A549 (cell line): ENCODE measurements around the gene BCO2. TPM values are rescaled to one million over a fixed set of nuclear protein-coding genes. Genes with fewer than 3 reads are reported as not detected.
"Not testable (repeated sequence)": the region's sequence is repeated elsewhere in the genome, so short reads cannot be mapped to it uniquely, and the experiment has no call there.

Experiments
- ATAC-seq, 2 experiments: fragments of 200-7000 bp in 1 of 2; fragments of >200 bp in 1 of 2; cut with Nextera tagmentation in 1 of 2; cut with Tn5 transposase in 1 of 2; 3 replicates each; pipeline versions ENCODE4 v1.8.0 to v1.9.1; 2018 to 2020; ENCODE audit warnings: mild to moderate bottlenecking in 1 of 2, moderate library complexity in 1 of 2
- CTCF ChIA-PET: fragments of 300-600 bp; sonication (Branson Sonifier 250); formaldehyde crosslinking; extraction: SDS; loops from one replicate; lab custom pipeline; 2021; ENCODE audit warnings: antibody characterized with exemption, inconsistent platforms; lab: Yijun Ruan, JAX
- POLR2A ChIA-PET: fragments of 350-600 bp; formaldehyde crosslinking; extraction: SDS; loops from one replicate; lab custom pipeline; 2021; ENCODE audit warnings: antibody characterized with exemption, inconsistent platforms; lab: Yijun Ruan, JAX
- DNase-seq, 2 experiments: peaks; one replicate each; pipeline versions ENCODE4 v3.0.0 to v3.0.0-alpha.2; 2011 to 2016; ENCODE audit warnings: low read depth in 1 of 2, low spot score in 1 of 2
- FAIRE-seq: peaks from 2 replicates; lab custom pipeline; 2011; peaks lifted over from hg19 to GRCh38; lab: Jason Lieb, UNC
- H3K27ac ChIP-seq, 2 experiments: fragments of >200 bp; sonication (Bioruptor Twin); formaldehyde crosslinking; 3 replicates each; pipeline ENCODE4 v1.5.1; 2016 to 2017
- H3K4me1 ChIP-seq: fragments of >200 bp; sonication (Bioruptor Twin); formaldehyde crosslinking; 3 replicates; pipeline ENCODE4 v1.6.1; 2016
- H3K4me2 ChIP-seq: fragments of >200 bp; sonication (Bioruptor Twin); formaldehyde crosslinking; 3 replicates; pipeline ENCODE4 v1.6.1; 2016
- H3K4me3 ChIP-seq: fragments of >200 bp; sonication (Bioruptor Twin); formaldehyde crosslinking; 3 replicates; pipeline ENCODE4 v1.5.1; 2016
- H3K9me3 ChIP-seq: fragments of >200 bp; sonication (Bioruptor Twin); formaldehyde crosslinking; 3 replicates; pipeline ENCODE4 v1.6.1; 2016
- BHLHE40 ChIP-seq: IDR thresholded peaks from 2 replicates; pipeline ENCODE4 v1.6.1; 2012; ENCODE audit warnings: low read depth, low read length, inconsistent platforms
- CHD2 ChIP-seq: fragments of 150-350 bp; IDR thresholded peaks from 2 replicates; pipeline ENCODE4 v1.6.1; 2014; ENCODE audit warnings: low read length; ENCODE audit not compliant: partially characterized antibody
- CHD4 ChIP-seq: fragments of 200-600 bp; sonication (generic); IDR thresholded peaks from 2 replicates; pipeline ENCODE4 v1.6.1; 2016; ENCODE audit warnings: antibody characterized with exemption, mild to moderate bottlenecking, borderline replicate concordance
- EHF ChIP-seq: fragments of 250-450 bp; sonication (Bioruptor Pico); IDR thresholded peaks from 2 replicates; pipeline ENCODE4 v1.5.0; 2020; ENCODE audit warnings: mild to moderate bottlenecking
- ELK1 ChIP-seq: fragments of 150-350 bp; IDR thresholded peaks from 2 replicates; pipeline ENCODE4 v1.6.1; 2014; ENCODE audit warnings: low read depth, mild to moderate bottlenecking, low read length
- MAFK ChIP-seq: fragments of 450-650 bp; IDR thresholded peaks from 2 replicates; pipeline ENCODE4 v1.6.1; 2014; ENCODE audit not compliant: partially characterized antibody
- MAZ ChIP-seq: fragments of 150-350 bp; IDR thresholded peaks from 2 replicates; pipeline ENCODE4 v1.6.1; 2014; ENCODE audit warnings: antibody characterized with exemption, low read depth, low read length, borderline replicate concordance
- NFE2L2 ChIP-seq: fragments of 150-350 bp; conservative IDR thresholded peaks from 2 replicates; pipeline ENCODE4 v1.6.1; 2014; ENCODE audit warnings: low read length
- POLR2AphosphoS2 ChIP-seq: conservative IDR thresholded peaks from 2 replicates; pipeline ENCODE4 v1.6.1; 2012; ENCODE audit warnings: low read length, improper control_type of control experiment, inconsistent platforms
- RCOR1 ChIP-seq: fragments of 150-350 bp; IDR thresholded peaks from 2 replicates; pipeline ENCODE4 v1.6.1; 2014; ENCODE audit warnings: antibody characterized with exemption, low read length, low read depth
- RFX5 ChIP-seq: fragments of 450-650 bp; IDR thresholded peaks from 2 replicates; pipeline ENCODE4 v1.7.1; 2014; ENCODE audit warnings: antibody characterized with exemption, mild to moderate bottlenecking, moderate library complexity
- SMC3 ChIP-seq: fragments of >200 bp; sonication (Bioruptor Twin); formaldehyde crosslinking; IDR thresholded peaks from 3 replicates; pipeline ENCODE4 v1.6.1; 2018; ENCODE audit warnings: inconsistent platforms
- SREBF2 ChIP-seq: fragments of 450-650 bp; IDR thresholded peaks from 2 replicates; pipeline ENCODE4 v1.6.1; 2014; ENCODE audit warnings: mild to moderate bottlenecking, moderate library complexity
- TFCP2L1 ChIP-seq: fragments of 250-450 bp; sonication (Bioruptor Pico); IDR thresholded peaks from 2 replicates; pipeline ENCODE4 v1.5.0; 2021; ENCODE audit warnings: mild to moderate bottlenecking
- USF2 ChIP-seq: fragments of 450-650 bp; IDR thresholded peaks from 2 replicates; pipeline ENCODE4 v1.6.1; 2014; ENCODE audit warnings: antibody characterized with exemption
- ZFP36 ChIP-seq: fragments of 450-650 bp; IDR thresholded peaks from 2 replicates; pipeline ENCODE4 v1.6.1; 2014; ENCODE audit warnings: borderline replicate concordance; ENCODE audit not compliant: partially characterized antibody
- WGBS: methylation state at CpG from one replicate; pipeline ENCODE4 v1.1.6; 2017; ENCODE audit errors: missing lambda C conversion rate; 5-methylcytosine and 5-hydroxymethylcytosine counted together
- polyA plus RNA-seq, 4 experiments: library from polyadenylated mRNA; depleted of rRNA in 3 of 4; stranded (reverse); fragments of >200 nt; fragmentation: RNase III in 1 of 4; extraction: RNeasy Plus Mini Kit Qiagen cat#74134 plus additional on column Dnase treatment in 1 of 4; gene quantifications; 2 replicates in 3 of 4; 3 replicates in 1 of 4; pipeline ENCODE4 v1.2.3, GENCODE V29; 2011 to 2017
- TF ChIP-seq, protein P1 (sequence below): fragments of 200-600 bp; sonication (generic); IDR thresholded peaks from 2 replicates; pipeline ENCODE4 v1.6.1; 2016; ENCODE audit warnings: antibody characterized with exemption, mild to moderate bottlenecking, moderate library complexity

Gene BCO2
- polyA plus RNA-seq, 2 of the 4 experiments (the other 2 are of a cell fraction), result 1.3 to 1.9 TPM

GRCh38 chr11:112196519-112197087 lies 21.3 kb downstream of the BCO2 start:
- Histone ChIP-seq H3K9me3 (no peaks in the 10 kb centered on the region), H3K4me3 (no peak overlapping the region), H3K27ac (peak overlapping the region in 1 of 2 experiments; percentile 13; a peak in 1 of 6 replicates), H3K4me2 (peak overlapping the region; percentile 51; the same call in 1 of the 3 replicates), H3K4me1 (peaks cover 14% of the 10 kb centered on the region)
- WGBS, result 96% methylated on average over 2 of the region's 2 CpGs
- ChIA-PET POLR2A (no interaction called here), CTCF (interaction anchor here (0.8 to 1.0 kb wide), 2 partner anchors 83 to 1093 kb away, joined by 3 to 4 read pairs; no protein-coding TSS in a partner anchor)
- ATAC-seq (no peak), DNase-seq (no peak), FAIRE-seq (no peak)
- TF ChIP-seq MAFK (peak; percentile 89), BHLHE40 (no peak)

DNA sequence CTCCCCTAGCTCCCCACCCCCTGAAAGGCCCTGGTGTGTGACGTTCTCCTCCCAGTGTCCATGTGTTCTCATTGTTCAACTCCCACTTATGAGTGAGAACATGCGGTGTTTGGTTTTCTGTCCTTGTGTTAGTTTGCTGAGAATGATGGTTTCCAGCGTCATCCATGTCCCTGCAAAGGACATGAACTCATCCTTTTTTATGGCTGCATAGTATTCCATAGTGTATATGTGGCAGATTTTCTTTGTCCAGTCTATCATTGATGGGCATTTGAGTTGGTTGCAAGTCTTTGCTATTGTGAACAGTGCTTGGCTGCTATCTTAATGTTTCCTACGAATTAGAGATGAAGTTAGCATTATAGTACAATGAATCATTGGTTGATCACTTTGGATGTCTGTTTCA lies 23.8 kb downstream of the BCO2 start:
- CTCF ChIA-PET, result interaction anchor here (2.5 kb wide), 1 partner anchor 20 kb away, joined by 9 read pairs; no protein-coding TSS in a partner anchor
- FAIRE-seq, H3K4me3 ChIP-seq, DNase-seq, ATAC-seq, H3K27ac ChIP-seq, POLR2A ChIA-PET, H3K4me2 ChIP-seq, H3K9me3 ChIP-seq: not testable (repeated sequence)
- 62% methylated on average over 4 of the region's 4 CpGs for WGBS
- H3K4me1 ChIP-seq, result peaks cover 14% of the 10 kb centered on the region

DNA sequence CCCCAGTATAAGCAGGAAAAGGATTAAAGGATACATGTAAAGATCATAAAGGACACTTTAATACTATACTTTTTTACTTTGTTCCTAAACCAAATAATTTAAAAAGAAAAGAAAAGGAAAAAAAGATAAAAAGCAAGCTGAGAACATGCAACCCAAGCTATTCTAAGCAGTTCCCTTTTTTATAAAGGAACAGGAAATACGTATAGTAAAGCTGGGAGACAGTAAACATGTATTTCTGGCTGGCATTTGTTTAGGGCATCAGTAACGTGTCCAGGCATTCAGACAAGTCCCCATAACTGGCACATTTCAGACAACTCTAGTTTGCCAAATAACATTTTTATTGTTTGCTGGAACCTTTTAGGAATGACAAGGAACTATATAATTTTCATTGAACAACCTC lies 24.9 kb downstream of the BCO2 start:
- POLR2A ChIA-PET, result no interaction called here
- DNase-seq (no peak), FAIRE-seq (no peak), ATAC-seq (no peak)
- CTCF ChIA-PET, result interaction anchor here (2.5 kb wide), 1 partner anchor 19 kb away, joined by 9 read pairs; no protein-coding TSS in a partner anchor
- H3K27ac ChIP-seq, result no peak overlapping the region
- peaks cover 14% of the 10 kb centered on the region for H3K4me1 ChIP-seq
- no peak overlapping the region for H3K4me3 ChIP-seq
- H3K9me3 ChIP-seq, result no peaks in the 10 kb centered on the region
- H3K4me2 ChIP-seq, result no peak overlapping the region
- WGBS, result 33% methylated on average over 2 of the region's 2 CpGs
- TF ChIP-seq ELK1 (no peak), USF2 (no peak), RCOR1 (no peak)

- Histone ChIP-seq H3K4me3 (no peak overlapping the region), H3K27ac (no peak overlapping the region), H3K4me2 (no peak overlapping the region), H3K9me3 (no peaks in the 10 kb centered on the region), H3K4me1 (no peaks in the 10 kb centered on the region)
- WGBS, result 89% methylated on average over 13 of the region's 23 CpGs
- CTCF ChIA-PET, result interaction anchor here (1.3 to 1.8 kb wide), 2 partner anchors 13 to 74 kb away, joined by 4 to 5 read pairs; no protein-coding TSS in a partner anchor
- ATAC-seq (no peak), FAIRE-seq (no peak), DNase-seq (no peak)
- TF ChIP-seq POLR2AphosphoS2 (no peak), TFCP2L1 (no peak), NFE2L2 (no peak), SMC3 (no peak)
- POLR2A ChIA-PET, result interaction anchor here (0.6 kb wide), 1 partner anchor 365 kb away, joined by 4 read pairs; no protein-coding TSS in a partner anchor
Observed at GRCh38 chr11:112206071-112206470, 30.8 kb downstream of the BCO2 start.

DNA sequence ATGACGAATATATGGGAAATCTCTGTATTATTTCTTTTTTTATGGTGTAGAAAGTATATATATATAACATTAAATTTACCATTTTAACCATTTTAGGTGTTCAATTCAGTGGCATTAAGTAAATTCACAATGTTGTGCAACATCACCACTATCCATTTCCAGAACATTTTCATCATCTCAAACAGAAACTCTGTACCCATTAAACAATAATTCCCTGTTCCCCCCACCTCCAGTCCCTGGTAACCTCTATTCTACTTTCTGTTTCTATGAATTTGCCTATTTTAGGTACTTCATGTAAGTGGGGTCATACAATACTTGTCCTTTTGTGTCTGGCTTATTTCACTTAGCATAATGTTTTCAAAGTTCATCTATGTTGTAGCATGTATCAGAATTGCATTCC lies 35.6 kb downstream of the BCO2 start:
- no peak for DNase-seq
- no peaks in the 10 kb centered on the region for H3K9me3 ChIP-seq
- H3K27ac ChIP-seq, result no peak overlapping the region
- no peak overlapping the region for H3K4me2 ChIP-seq
- TF ChIP-seq SREBF2 (no peak), EHF (CRISPR knock-in tag) (no peak), RFX5 (no peak), MAZ (no peak), ZFP36 (no peak), CHD2 (no peak), CHD4 (no peak)
- TF ChIP-seq, protein P1, sequence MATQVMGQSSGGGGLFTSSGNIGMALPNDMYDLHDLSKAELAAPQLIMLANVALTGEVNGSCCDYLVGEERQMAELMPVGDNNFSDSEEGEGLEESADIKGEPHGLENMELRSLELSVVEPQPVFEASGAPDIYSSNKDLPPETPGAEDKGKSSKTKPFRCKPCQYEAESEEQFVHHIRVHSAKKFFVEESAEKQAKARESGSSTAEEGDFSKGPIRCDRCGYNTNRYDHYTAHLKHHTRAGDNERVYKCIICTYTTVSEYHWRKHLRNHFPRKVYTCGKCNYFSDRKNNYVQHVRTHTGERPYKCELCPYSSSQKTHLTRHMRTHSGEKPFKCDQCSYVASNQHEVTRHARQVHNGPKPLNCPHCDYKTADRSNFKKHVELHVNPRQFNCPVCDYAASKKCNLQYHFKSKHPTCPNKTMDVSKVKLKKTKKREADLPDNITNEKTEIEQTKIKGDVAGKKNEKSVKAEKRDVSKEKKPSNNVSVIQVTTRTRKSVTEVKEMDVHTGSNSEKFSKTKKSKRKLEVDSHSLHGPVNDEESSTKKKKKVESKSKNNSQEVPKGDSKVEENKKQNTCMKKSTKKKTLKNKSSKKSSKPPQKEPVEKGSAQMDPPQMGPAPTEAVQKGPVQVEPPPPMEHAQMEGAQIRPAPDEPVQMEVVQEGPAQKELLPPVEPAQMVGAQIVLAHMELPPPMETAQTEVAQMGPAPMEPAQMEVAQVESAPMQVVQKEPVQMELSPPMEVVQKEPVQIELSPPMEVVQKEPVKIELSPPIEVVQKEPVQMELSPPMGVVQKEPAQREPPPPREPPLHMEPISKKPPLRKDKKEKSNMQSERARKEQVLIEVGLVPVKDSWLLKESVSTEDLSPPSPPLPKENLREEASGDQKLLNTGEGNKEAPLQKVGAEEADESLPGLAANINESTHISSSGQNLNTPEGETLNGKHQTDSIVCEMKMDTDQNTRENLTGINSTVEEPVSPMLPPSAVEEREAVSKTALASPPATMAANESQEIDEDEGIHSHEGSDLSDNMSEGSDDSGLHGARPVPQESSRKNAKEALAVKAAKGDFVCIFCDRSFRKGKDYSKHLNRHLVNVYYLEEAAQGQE, result no peak
- 24% methylated on average over 1 of the region's 1 CpG for WGBS
- ATAC-seq, result no peak
- FAIRE-seq, result no peak
- POLR2A ChIA-PET, result no interaction called here
- H3K4me1 ChIP-seq, result 0 out of 3 replicates have a peak, but pooled peaks cover 3% of the 10 kb centered on the region
- CTCF ChIA-PET, result no interaction called here
- no peak overlapping the region for H3K4me3 ChIP-seq
